Measurements from ENCODE around the gene C6orf89.
A peak's percentile ranks its signal among the peaks of the same experiment; 100 is the strongest.
"Not testable (repeated sequence)": the region's sequence is repeated elsewhere in the genome, so short reads cannot be mapped to it uniquely, and the experiment has no call there.

C6orf89 gene

GRCh38 chr6:36888654-36889481 is 3.1 kb downstream of the C6orf89 start:
- ATAC-seq, result no peak

- ATAC-seq, result no peak
Measured at GRCh38 chr6:36890112-36890663, 4.4 kb downstream of the C6orf89 start.

- ATAC-seq, result not testable (repeated sequence)
Measured at GRCh38 chr6:36891153-36891552, 5.4 kb downstream of the C6orf89 start.

GRCh38 chr6:36893976-36894932 is 8.5 kb downstream of the C6orf89 start:
- no peak for ATAC-seq

GRCh38 chr6:36897609-36898008 is 11.9 kb downstream of the C6orf89 start:
- peak in 1 of 2 donors; percentile 41 for ATAC-seq

- ATAC-seq, result no peak
Measured at GRCh38 chr6:36904114-36904513, 18.4 kb downstream of the C6orf89 start.

GRCh38 chr6:36904851-36905393 is 19.2 kb downstream of the C6orf89 start:
- ATAC-seq, result no peak

- ATAC-seq, result no peak
Measured at GRCh38 chr6:36906539-36907325, 21.0 kb downstream of the C6orf89 start.

- no peak for ATAC-seq
Measured at GRCh38 chr6:36907781-36908180, 22.0 kb downstream of the C6orf89 start.

GRCh38 chr6:36908747-36909146 is 23.0 kb downstream of the C6orf89 start:
- ATAC-seq, result no peak

- ATAC-seq, result peak; percentile 25 to 39
Measured at GRCh38 chr6:36912030-36912454, 26.3 kb downstream of the C6orf89 start.

GRCh38 chr6:36912586-36912985 is 26.8 kb downstream of the C6orf89 start:
- peak; percentile 85 to 86 for ATAC-seq

- no peak for ATAC-seq
Measured at GRCh38 chr6:36913082-36913481, 27.3 kb downstream of the C6orf89 start.

GRCh38 chr6:36914227-36914794 is 28.6 kb downstream of the C6orf89 start:
- ATAC-seq, result no peak

GRCh38 chr6:36915599-36915998 is 29.8 kb downstream of the C6orf89 start:
- ATAC-seq, result no peak

- ATAC-seq, result no peak
Measured at GRCh38 chr6:36916126-36916525, 30.4 kb downstream of the C6orf89 start.

GRCh38 chr6:36917541-36918193 is 31.9 kb downstream of the C6orf89 start:
- ATAC-seq, result no peak

- no peak for ATAC-seq
Measured at GRCh38 chr6:36920049-36920448, 34.3 kb downstream of the C6orf89 start.

GRCh38 chr6:36920546-36920945 is 34.8 kb downstream of the C6orf89 start:
- ATAC-seq, result no peak

GRCh38 chr6:36924131-36924530 is 38.4 kb downstream of the C6orf89 start:
- no peak for ATAC-seq

- no peak for ATAC-seq
Measured at GRCh38 chr6:36924778-36925374, 39.1 kb downstream of the C6orf89 start.

Measured in activated CD4-positive, CD25-positive, alpha-beta regulatory T cell treated with anti-CD3 and anti-CD28 coated beads, Interleukin-2, amount 50 U/mL, for 24 hours (primary cell).